ENCODE measurements around the gene RAB3C.

DNA sequence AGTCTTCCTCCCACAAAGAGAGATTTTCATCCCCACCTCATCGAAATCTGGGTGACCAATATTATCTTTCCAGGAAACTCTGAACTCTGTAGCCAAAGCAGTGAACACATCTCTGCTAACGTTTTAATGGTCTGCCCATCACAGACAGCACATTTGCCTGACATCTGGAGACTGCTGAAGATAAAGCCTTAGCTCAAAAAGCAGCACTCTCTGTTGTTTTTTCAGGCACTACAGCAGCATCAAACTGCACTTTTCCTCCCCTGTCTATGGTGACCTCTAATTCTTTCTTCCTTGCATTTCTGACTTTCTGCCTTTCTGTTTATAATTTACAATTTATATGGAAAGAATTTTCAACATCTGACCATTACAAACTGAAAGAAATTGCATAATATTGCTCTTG, 66.8 kb downstream of the RAB3C start:
- TF ChIP-seq, protein P1, sequence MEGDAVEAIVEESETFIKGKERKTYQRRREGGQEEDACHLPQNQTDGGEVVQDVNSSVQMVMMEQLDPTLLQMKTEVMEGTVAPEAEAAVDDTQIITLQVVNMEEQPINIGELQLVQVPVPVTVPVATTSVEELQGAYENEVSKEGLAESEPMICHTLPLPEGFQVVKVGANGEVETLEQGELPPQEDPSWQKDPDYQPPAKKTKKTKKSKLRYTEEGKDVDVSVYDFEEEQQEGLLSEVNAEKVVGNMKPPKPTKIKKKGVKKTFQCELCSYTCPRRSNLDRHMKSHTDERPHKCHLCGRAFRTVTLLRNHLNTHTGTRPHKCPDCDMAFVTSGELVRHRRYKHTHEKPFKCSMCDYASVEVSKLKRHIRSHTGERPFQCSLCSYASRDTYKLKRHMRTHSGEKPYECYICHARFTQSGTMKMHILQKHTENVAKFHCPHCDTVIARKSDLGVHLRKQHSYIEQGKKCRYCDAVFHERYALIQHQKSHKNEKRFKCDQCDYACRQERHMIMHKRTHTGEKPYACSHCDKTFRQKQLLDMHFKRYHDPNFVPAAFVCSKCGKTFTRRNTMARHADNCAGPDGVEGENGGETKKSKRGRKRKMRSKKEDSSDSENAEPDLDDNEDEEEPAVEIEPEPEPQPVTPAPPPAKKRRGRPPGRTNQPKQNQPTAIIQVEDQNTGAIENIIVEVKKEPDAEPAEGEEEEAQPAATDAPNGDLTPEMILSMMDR (IDR thresholded peaks at IDR 0.05): no peak
- TF ChIP-seq EP300 (IDR thresholded peaks at IDR 0.05) (no peak), POLR2AphosphoS5 (IDR thresholded peaks at IDR 0.05) (no peak)
